Stimulated activated CD4-positive, alpha-beta T cell treated with anti-CD3 and anti-CD28 coated beads, Interleukin-1b, Interleukin-23, amount 100 ng/mL, for 1 hour (primary cell): Measurements from ENCODE around the gene KRT17.
"Not testable (repeated sequence)": the region's sequence is repeated elsewhere in the genome, so short reads cannot be mapped to it uniquely, and the experiment has no call there.

ENCODE experiments used
- DNase-seq, 2 donors: peaks; one replicate each; pipeline ENCODE4 v3.0.0-alpha.2; 2020; ENCODE audit warnings: low read depth in 2 of 2

Gene KRT17

GRCh38 chr17:41594363-41594915, 29.9 kb downstream of the KRT17 start:
- no peak for DNase-seq

GRCh38 chr17:41593306-41593981, 30.9 kb downstream of the KRT17 start:
- DNase-seq: no peak

- DNase-seq: no peak
Measured at GRCh38 chr17:41592601-41593305, 31.6 kb downstream of the KRT17 start.

GRCh38 chr17:41589301-41589700, 35.1 kb downstream of the KRT17 start:
- no peak for DNase-seq

GRCh38 chr17:41588126-41588810, 36.1 kb downstream of the KRT17 start:
- DNase-seq: no peak

- DNase-seq: no peak
Measured at GRCh38 chr17:41586863-41587495, 37.4 kb downstream of the KRT17 start, which contains the start of gene KRT14. Gene KRT14, minus strand, starts transcription at chr17:41586895. Its CDS starts 61 bp downstream, at chr17:41586834.

GRCh38 chr17:41585301-41586056, 38.9 kb downstream of the KRT17 start:
- DNase-seq: no peak

- DNase-seq: not testable (repeated sequence)
Measured at GRCh38 chr17:41584331-41584927, 39.9 kb downstream of the KRT17 start.

- DNase-seq: no peak
Measured at GRCh38 chr17:41583137-41584127, 40.9 kb downstream of the KRT17 start.

GRCh38 chr17:41582061-41582968, 42.1 kb downstream of the KRT17 start:
- not testable (repeated sequence) for DNase-seq

- DNase-seq: no peak
Measured at GRCh38 chr17:41581366-41582060, 42.9 kb downstream of the KRT17 start.

GRCh38 chr17:41580687-41581365, 43.5 kb downstream of the KRT17 start:
- DNase-seq: no peak

GRCh38 chr17:41580244-41580575, 44.2 kb downstream of the KRT17 start:
- no peak for DNase-seq

GRCh38 chr17:41579484-41580243, 44.7 kb downstream of the KRT17 start:
- peak in 1 of 2 donors; percentile 40 for DNase-seq

- DNase-seq: no peak
Measured at GRCh38 chr17:41578971-41579370, 45.4 kb downstream of the KRT17 start.

GRCh38 chr17:41578538-41578937, 45.8 kb downstream of the KRT17 start:
- DNase-seq: no peak

GRCh38 chr17:41576740-41577139, 47.6 kb downstream of the KRT17 start:
- DNase-seq: not testable (repeated sequence)
